ENCODE results near the gene ZNF423.

DNA sequence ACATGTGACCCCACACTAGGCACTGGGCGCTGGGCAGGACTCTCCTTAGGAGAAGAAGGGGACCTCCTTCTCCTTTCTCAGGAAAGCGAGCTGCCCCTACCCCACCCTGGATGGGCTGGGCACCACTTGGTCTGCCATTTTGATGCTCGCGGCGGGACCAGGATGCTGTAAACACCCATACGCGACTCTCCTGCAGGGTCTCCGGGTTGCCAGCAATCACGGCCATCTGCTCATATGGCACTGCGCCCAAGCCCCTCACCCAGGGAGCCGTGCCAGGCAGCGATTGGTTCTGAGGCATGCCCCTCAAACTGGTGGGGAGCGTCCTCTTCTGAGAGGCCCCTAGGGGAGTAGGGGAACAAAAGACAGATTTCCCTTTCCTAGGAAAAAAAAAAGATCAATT lies 383.3 kb downstream of the ZNF423 start:
- no peak for TF ChIP-seq EZH2 (IDR thresholded peaks at IDR 0.05; ENCODE audit: borderline replicate concordance, low read depth, low read length, poor library complexity, severe bottlenecking)
- TF ChIP-seq, protein P1, sequence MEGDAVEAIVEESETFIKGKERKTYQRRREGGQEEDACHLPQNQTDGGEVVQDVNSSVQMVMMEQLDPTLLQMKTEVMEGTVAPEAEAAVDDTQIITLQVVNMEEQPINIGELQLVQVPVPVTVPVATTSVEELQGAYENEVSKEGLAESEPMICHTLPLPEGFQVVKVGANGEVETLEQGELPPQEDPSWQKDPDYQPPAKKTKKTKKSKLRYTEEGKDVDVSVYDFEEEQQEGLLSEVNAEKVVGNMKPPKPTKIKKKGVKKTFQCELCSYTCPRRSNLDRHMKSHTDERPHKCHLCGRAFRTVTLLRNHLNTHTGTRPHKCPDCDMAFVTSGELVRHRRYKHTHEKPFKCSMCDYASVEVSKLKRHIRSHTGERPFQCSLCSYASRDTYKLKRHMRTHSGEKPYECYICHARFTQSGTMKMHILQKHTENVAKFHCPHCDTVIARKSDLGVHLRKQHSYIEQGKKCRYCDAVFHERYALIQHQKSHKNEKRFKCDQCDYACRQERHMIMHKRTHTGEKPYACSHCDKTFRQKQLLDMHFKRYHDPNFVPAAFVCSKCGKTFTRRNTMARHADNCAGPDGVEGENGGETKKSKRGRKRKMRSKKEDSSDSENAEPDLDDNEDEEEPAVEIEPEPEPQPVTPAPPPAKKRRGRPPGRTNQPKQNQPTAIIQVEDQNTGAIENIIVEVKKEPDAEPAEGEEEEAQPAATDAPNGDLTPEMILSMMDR (conservative IDR thresholded peaks at IDR 0.05; ENCODE audit: low read depth, low read length), result no peak
